ENCODE results near the gene PPP2R1B. TPM values are rescaled to one million over a fixed set of nuclear protein-coding genes. Genes with fewer than 3 reads are reported as not detected.

The PPP2R1B gene
- 18.0 and 19.9 TPM in 2 replicates for total RNA-seq

DNA sequence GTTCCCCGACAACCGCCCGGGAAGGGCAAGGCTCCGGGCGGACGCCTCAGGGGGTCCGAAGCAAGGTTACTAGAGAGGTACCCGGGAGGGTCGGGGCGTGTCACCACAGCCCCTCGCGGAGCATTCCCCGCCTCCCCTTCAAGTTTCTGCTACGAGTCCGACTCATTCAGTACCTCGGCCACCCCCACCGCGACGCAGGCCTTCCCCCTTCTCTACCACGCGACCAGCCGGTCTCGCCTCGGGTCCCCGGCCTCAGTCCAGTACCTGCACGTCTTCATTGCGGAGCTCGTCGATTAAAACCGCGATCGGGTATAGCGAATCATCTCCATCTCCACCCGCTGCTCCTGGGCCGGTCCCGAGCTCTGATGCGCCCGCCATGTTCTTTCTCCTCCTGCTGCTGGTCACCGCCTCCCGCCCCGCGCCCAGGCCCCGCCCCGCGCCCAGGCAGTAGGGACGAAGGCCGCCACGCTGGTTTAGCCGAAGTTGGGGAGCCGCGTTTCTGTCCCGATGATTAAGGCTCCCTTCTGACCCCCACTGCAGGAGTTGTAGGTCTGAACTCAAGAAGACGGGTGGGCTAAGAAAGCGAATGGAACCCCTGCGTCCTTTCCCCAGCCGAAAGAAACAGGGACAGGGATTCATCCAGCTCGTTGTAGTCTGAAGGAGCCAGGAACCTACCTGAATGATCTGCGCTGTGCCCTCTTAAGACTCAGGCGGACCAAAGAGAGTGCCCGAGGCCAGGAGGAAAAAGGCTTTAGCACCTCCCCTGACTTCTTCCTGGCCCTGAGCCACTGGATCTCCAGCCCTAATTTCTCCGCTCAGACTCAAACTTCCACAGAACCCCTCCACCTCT lies at the start of gene PPP2R1B:
PPP2R1B (minus strand) TSS at position 406 of the 850 bp plus-strand sequence; CDS start at position 378, 28 bp downstream.
- TF ChIP-seq, protein P1, sequence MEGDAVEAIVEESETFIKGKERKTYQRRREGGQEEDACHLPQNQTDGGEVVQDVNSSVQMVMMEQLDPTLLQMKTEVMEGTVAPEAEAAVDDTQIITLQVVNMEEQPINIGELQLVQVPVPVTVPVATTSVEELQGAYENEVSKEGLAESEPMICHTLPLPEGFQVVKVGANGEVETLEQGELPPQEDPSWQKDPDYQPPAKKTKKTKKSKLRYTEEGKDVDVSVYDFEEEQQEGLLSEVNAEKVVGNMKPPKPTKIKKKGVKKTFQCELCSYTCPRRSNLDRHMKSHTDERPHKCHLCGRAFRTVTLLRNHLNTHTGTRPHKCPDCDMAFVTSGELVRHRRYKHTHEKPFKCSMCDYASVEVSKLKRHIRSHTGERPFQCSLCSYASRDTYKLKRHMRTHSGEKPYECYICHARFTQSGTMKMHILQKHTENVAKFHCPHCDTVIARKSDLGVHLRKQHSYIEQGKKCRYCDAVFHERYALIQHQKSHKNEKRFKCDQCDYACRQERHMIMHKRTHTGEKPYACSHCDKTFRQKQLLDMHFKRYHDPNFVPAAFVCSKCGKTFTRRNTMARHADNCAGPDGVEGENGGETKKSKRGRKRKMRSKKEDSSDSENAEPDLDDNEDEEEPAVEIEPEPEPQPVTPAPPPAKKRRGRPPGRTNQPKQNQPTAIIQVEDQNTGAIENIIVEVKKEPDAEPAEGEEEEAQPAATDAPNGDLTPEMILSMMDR (IDR thresholded peaks at IDR 0.05; ENCODE audit: extremely low read depth, low read depth, low read length) = no peak
- Histone ChIP-seq H3K4me3 (ENCODE audit: insufficient read depth, low read length) (peak within 1 kb of the TSS; percentile 94), H3K79me2 (ENCODE audit: insufficient read depth, low read length) (peaks cover 46% of the 10 kb centered on the region), H2AFZ (ENCODE audit: low read length) (peak within 1 kb of the TSS; percentile 99), H3K4me1 (ENCODE audit: insufficient read depth, low read length) (peaks cover 14% of the 10 kb centered on the region), H3K27me3 (ENCODE audit: insufficient read depth, low read length) (no peaks in the 10 kb centered on the region), H3K9me3 (ENCODE audit: low read depth, low read length) (no peaks in the 10 kb centered on the region), H3K36me3 (ENCODE audit: insufficient read depth, low read length) (peaks cover 20% of the 10 kb centered on the region), H3K4me2 (ENCODE audit: insufficient read depth, low read length) (peak within 1 kb of the TSS; percentile 100), H4K20me1 (ENCODE audit: insufficient read depth, low read length) (no peaks in the 10 kb centered on the region), H3K27ac (ENCODE audit: low read depth, low read length) (peak within 1 kb of the TSS; percentile 88)
- peak; percentile 97 for DNase-seq (ENCODE audit: insufficient read length, low spot score, missing footprints)

DNA sequence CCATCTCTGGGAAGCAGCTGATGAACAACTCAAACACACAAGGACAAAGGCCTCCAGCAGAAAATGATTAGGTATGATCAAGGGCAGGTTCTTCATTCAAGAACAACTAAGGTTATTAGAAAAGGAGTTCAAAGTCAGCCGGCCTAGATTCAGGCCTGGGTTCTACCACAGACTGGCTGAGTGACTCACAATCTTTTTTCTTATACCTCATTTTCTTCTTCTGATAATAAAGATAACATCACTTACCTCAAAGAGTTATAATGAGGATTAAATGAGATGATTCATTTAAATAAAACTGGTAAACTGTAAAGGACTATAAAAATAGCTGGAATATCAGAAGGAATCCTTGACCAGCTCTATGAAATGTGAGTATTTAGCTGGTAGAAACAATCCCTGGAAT lies 49.3 kb upstream of the PPP2R1B start:
- Histone ChIP-seq H3K4me3 (ENCODE audit: insufficient read depth, low read length) (no peak overlapping the region), H2AFZ (ENCODE audit: low read length) (no peak overlapping the region), H3K9me3 (ENCODE audit: low read depth, low read length) (no peaks in the 10 kb centered on the region), H3K79me2 (ENCODE audit: insufficient read depth, low read length) (no peaks in the 10 kb centered on the region), H3K4me2 (ENCODE audit: insufficient read depth, low read length) (no peak overlapping the region), H3K4me1 (ENCODE audit: insufficient read depth, low read length) (peaks cover 26% of the 10 kb centered on the region), H3K36me3 (ENCODE audit: insufficient read depth, low read length) (no peaks in the 10 kb centered on the region), H4K20me1 (ENCODE audit: insufficient read depth, low read length) (no peaks in the 10 kb centered on the region), H3K27me3 (ENCODE audit: insufficient read depth, low read length) (no peaks in the 10 kb centered on the region), H3K27ac (ENCODE audit: low read depth, low read length) (peak overlapping the region; percentile 60)
- peak; percentile 21 for DNase-seq (ENCODE audit: insufficient read length, low spot score, missing footprints)
- TF ChIP-seq, protein P1 (IDR thresholded peaks at IDR 0.05; ENCODE audit: extremely low read depth, low read depth, low read length) = no peak

DNA sequence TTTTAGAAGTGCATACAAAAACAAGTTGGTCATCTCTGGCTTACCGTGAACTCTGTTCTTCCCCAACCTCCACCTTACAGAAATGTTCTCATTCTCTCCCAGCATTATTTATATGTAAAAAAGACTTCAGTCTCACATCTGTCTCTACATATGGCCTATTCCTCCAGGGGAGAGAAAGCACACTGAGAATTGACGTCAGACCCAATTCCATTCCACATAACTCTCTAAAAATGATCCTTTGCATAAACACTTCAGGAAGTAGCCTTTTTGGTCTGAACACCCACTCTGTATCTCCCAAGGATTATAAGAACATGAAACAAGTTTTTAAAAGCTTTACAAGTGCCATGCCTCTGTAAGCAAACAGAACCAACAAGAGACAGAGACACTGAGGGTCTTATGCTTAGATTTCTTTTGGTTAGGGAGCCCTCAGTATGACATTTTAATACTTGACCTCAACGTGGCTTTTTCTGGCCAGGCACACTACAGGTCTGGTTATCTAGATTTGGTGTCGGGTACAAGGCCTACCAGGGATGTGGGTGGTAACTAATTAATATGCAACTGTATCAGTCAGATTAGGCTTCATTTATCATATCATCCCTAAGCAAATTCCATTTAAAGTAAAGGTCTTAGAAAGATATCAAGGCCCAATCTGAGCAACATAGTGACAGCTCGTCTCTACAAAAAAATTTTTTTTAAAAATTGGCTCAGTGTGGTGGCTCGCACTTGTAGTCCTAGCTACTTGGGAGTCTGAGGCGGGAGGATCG lies 48.5 kb upstream of the PPP2R1B start:
- H3K4me3 ChIP-seq (ENCODE audit: insufficient read depth, low read length) = no peak overlapping the region

More for the DNA sequence above, 48.5 kb upstream of the PPP2R1B start:
- H3K9me3 ChIP-seq (ENCODE audit: low read depth, low read length) = no peaks in the 10 kb centered on the region
- no peak overlapping the region for H3K4me2 ChIP-seq (ENCODE audit: insufficient read depth, low read length)
- peaks cover 18% of the 10 kb centered on the region for H3K4me1 ChIP-seq (ENCODE audit: insufficient read depth, low read length)
- DNase-seq (ENCODE audit: insufficient read length, low spot score, missing footprints) = peak; percentile 45
- TF ChIP-seq, protein P1 (IDR thresholded peaks at IDR 0.05; ENCODE audit: extremely low read depth, low read depth, low read length) = no peak
- H3K27me3 ChIP-seq (ENCODE audit: insufficient read depth, low read length) = no peaks in the 10 kb centered on the region
- H2AFZ ChIP-seq (ENCODE audit: low read length) = no peak overlapping the region
- no peaks in the 10 kb centered on the region for H4K20me1 ChIP-seq (ENCODE audit: insufficient read depth, low read length)
- peaks cover 2% of the 10 kb centered on the region for H3K36me3 ChIP-seq (ENCODE audit: insufficient read depth, low read length)
- H3K79me2 ChIP-seq (ENCODE audit: insufficient read depth, low read length) = no peaks in the 10 kb centered on the region
- peak overlapping the region; percentile 60 for H3K27ac ChIP-seq (ENCODE audit: low read depth, low read length)
